ENCODE measurements around the gene HOGA1.

HOGA1 gene

GRCh38 chr10:97598407-97599271 is 14.4 kb downstream of the HOGA1 start:
- no peak for DNase-seq
- in situ Hi-C loops (cut with MboI; ENCODE audit: low pct_unique_long_range_greater_than_20kb, low sequenced_read_pairs) = no loop called here

- in situ Hi-C loops (cut with MboI; ENCODE audit: low pct_unique_long_range_greater_than_20kb, low sequenced_read_pairs) = no loop called here
- DNase-seq = no peak
Measured at GRCh38 chr10:97599272-97599619, 15.1 kb downstream of the HOGA1 start.

GRCh38 chr10:97600616-97601015 is 16.4 kb downstream of the HOGA1 start:
- DNase-seq = no peak
- in situ Hi-C loops (cut with MboI; ENCODE audit: low pct_unique_long_range_greater_than_20kb, low sequenced_read_pairs) = no loop called here

GRCh38 chr10:97601268-97602215 is 17.4 kb downstream of the HOGA1 start:
- no peak for DNase-seq
- in situ Hi-C loops (cut with MboI; ENCODE audit: low pct_unique_long_range_greater_than_20kb, low sequenced_read_pairs) = no loop called here

GRCh38 chr10:97607095-97607636 is 23.0 kb downstream of the HOGA1 start:
- DNase-seq = no peak
- in situ Hi-C loops (cut with MboI; ENCODE audit: low pct_unique_long_range_greater_than_20kb, low sequenced_read_pairs) = no loop called here

- in situ Hi-C loops (cut with MboI; ENCODE audit: low pct_unique_long_range_greater_than_20kb, low sequenced_read_pairs) = no loop called here
- DNase-seq = no peak
Measured at GRCh38 chr10:97608991-97609561, 24.9 kb downstream of the HOGA1 start.

- DNase-seq = no peak
- in situ Hi-C loops (cut with MboI; ENCODE audit: low pct_unique_long_range_greater_than_20kb, low sequenced_read_pairs) = no loop called here
Measured at GRCh38 chr10:97611473-97611872, 27.3 kb downstream of the HOGA1 start.

GRCh38 chr10:97612386-97612785 is 28.2 kb downstream of the HOGA1 start:
- in situ Hi-C loops (cut with MboI; ENCODE audit: low pct_unique_long_range_greater_than_20kb, low sequenced_read_pairs) = no loop called here
- DNase-seq = peak; percentile 36

GRCh38 chr10:97618285-97618684 is 34.1 kb downstream of the HOGA1 start:
- DNase-seq = no peak
- in situ Hi-C loops (cut with MboI; ENCODE audit: low pct_unique_long_range_greater_than_20kb, low sequenced_read_pairs) = no loop called here

- no peak for DNase-seq
- in situ Hi-C loops (cut with MboI; ENCODE audit: low pct_unique_long_range_greater_than_20kb, low sequenced_read_pairs) = no loop called here
Measured at GRCh38 chr10:97618733-97619132, 34.5 kb downstream of the HOGA1 start.

GRCh38 chr10:97623277-97623676 is 39.1 kb downstream of the HOGA1 start:
- DNase-seq = no peak
- in situ Hi-C loops (cut with MboI; ENCODE audit: low pct_unique_long_range_greater_than_20kb, low sequenced_read_pairs) = no loop called here

GRCh38 chr10:97627731-97628130 is 43.5 kb downstream of the HOGA1 start:
- no peak for DNase-seq
- in situ Hi-C loops (cut with MboI; ENCODE audit: low pct_unique_long_range_greater_than_20kb, low sequenced_read_pairs) = no loop called here

- no peak for DNase-seq
- in situ Hi-C loops (cut with MboI; ENCODE audit: low pct_unique_long_range_greater_than_20kb, low sequenced_read_pairs) = no loop called here
Measured at GRCh38 chr10:97628228-97628627, 44.0 kb downstream of the HOGA1 start.

- DNase-seq = no peak
- in situ Hi-C loops (cut with MboI; ENCODE audit: low pct_unique_long_range_greater_than_20kb, low sequenced_read_pairs) = no loop called here
Measured at GRCh38 chr10:97629289-97629688, 45.1 kb downstream of the HOGA1 start.

GRCh38 chr10:97631098-97631497 is 46.9 kb downstream of the HOGA1 start:
- no peak for DNase-seq
- in situ Hi-C loops (cut with MboI; ENCODE audit: low pct_unique_long_range_greater_than_20kb, low sequenced_read_pairs) = no loop called here

- DNase-seq = no peak
- in situ Hi-C loops (cut with MboI; ENCODE audit: low pct_unique_long_range_greater_than_20kb, low sequenced_read_pairs) = no loop called here
Measured at GRCh38 chr10:97632949-97633884, 49.0 kb downstream of the HOGA1 start, which contains the start of gene MORN4. Gene MORN4 (minus strand): TSS chr10:97633500. CDS start chr10:97619653, 13,847 bp downstream.

- in situ Hi-C loops (cut with MboI; ENCODE audit: low pct_unique_long_range_greater_than_20kb, low sequenced_read_pairs) = no loop called here
- no peak for DNase-seq
Measured at GRCh38 chr10:97633921-97634320, 49.7 kb downstream of the HOGA1 start.

GRCh38 chr10:97635577-97635976 is 51.4 kb downstream of the HOGA1 start:
- DNase-seq = no peak

More at GRCh38 chr10:97635577-97635976, 51.4 kb downstream of the HOGA1 start:
- in situ Hi-C loops (cut with MboI; ENCODE audit: low pct_unique_long_range_greater_than_20kb, low sequenced_read_pairs) = no loop called here

Measured in KBM-7 (cell line).